Measurements from ENCODE around the gene GRIN2C.

GRCh38 chr17:74842599-74843351, 16.9 kb downstream of the GRIN2C start:
- TF ChIP-seq CTCF (IDR thresholded peaks at IDR 0.05) = peak; percentile 64
- TF ChIP-seq EZH2 (IDR thresholded peaks at IDR 0.05; ENCODE audit: borderline replicate concordance, insufficient read depth, low read depth, low read length, poor library complexity, severe bottlenecking) = no peak
